ENCODE results near the gene CLEC2B. TPM values are rescaled to one million over a fixed set of nuclear protein-coding genes. Genes with fewer than 3 reads are reported as not detected.
A peak's percentile ranks its signal among the peaks of the same experiment; 100 is the strongest.

CLEC2B gene
- total RNA-seq, result 10 to 100 TPM; 13.7 to 18.7 TPM
- 1 to 10 TPM in 1 of 2 donors, under 1 TPM in 1; 0.90 to 2.4 TPM for polyA plus RNA-seq (ENCODE audit: insufficient read length in 2 of 2)
- long read RNA-seq, donor 1, partial matches to known transcripts, result 0 of 2 reads
- long read RNA-seq, donor 1, other reads (novel, unspliced or antisense), result 0 of 2 reads
- long read RNA-seq, donor 2, result 0 reads
- long read RNA-seq, donor 3, partial matches to known transcripts, result 0 of 3 reads
- long read RNA-seq, donor 3, other reads (novel, unspliced or antisense), result 0 of 3 reads
- long read RNA-seq, donor 4, transcript CLEC2B-201 (5 exons, 1,700 nt), result major isoform, 41 of 51 reads
- long read RNA-seq, donor 4, partial matches to known transcripts, result 6 of 51 reads
- long read RNA-seq, donor 4, other reads (novel, unspliced or antisense), result 0 of 51 reads

DNA sequence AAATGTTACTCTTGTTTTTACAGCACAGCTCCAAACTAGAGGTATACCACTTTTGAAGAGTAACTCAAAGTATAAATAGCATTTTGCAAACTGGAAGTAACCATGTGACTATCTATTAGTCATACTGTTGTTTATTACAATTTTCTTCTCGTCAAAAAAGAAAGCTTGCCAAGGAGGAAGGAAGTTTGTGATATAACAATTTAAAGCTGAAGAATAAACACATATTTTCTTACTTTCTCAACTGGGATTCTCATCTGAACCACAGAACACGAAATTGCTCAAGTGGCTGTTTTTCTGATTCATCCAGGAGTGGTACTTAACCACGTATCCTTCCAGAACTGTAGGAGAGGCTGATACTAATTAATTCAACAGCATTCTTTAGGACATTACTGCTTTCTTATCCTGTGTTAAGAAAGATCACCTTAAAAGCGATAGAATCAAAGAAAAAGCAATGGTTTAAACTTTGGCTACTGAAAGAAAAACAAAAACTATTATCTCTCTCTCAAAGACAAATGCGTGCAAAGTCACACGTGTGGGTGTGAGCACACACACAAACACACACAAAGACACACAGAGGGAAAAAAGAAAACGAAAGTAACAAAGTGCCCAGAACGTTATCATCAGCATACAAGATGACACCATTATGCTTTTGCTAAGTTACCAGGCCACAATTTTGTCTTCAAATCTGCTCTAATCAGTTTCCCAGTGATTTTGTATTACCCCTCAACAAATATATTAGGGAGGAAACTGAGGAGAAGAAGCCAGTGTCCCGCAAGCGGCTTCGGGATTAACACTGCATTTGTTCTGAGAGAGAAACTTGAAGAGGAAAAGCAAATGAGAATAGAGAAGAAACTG, at the start of gene CLEC2B:
TSS of gene CLEC2B (minus strand) at position 48 of the 855 bp plus-strand sequence.
- Histone ChIP-seq H3K27me3 (ENCODE audit: control insufficient read depth, insufficient read depth, low read length) (no peaks in the 10 kb centered on the region), H3K4me1 (ENCODE audit: control insufficient read depth, insufficient read depth, low read length) (no peaks in the 10 kb centered on the region), H3K9me3 (ENCODE audit: control insufficient read depth, insufficient read depth, low read length) (no peaks in the 10 kb centered on the region), H3K27ac (ENCODE audit: low read depth, low read length) (peak within 1 kb of the TSS; percentile 79), H3K4me3 (ENCODE audit: low read depth, low read length) (peak within 1 kb of the TSS; percentile 47), H3K36me3 (ENCODE audit: control insufficient read depth, insufficient read depth, low read length) (no peaks in the 10 kb centered on the region)
- DNase-seq (ENCODE audit: low read depth in 4 of 6, low spot score in 6 of 6), result peak in 2 of 6 donors; percentile 1 to 39
- 44% methylated on average over 5 of the region's 11 CpGs for WGBS (ENCODE audit: insufficient coverage)

GRCh38 chr12:9911708-9912107, 42.6 kb upstream of the CLEC2B start:
- H3K9me3 ChIP-seq (ENCODE audit: control insufficient read depth, insufficient read depth, low read length), result no peaks in the 10 kb centered on the region
- no peaks in the 10 kb centered on the region for H3K4me1 ChIP-seq (ENCODE audit: control insufficient read depth, insufficient read depth, low read length)
- no peaks in the 10 kb centered on the region for H3K27me3 ChIP-seq (ENCODE audit: control insufficient read depth, insufficient read depth, low read length)
- no peak overlapping the region for H3K27ac ChIP-seq (ENCODE audit: low read depth, low read length)
- no peaks in the 10 kb centered on the region for H3K36me3 ChIP-seq (ENCODE audit: control insufficient read depth, insufficient read depth, low read length)
- no peak overlapping the region for H3K4me3 ChIP-seq (ENCODE audit: low read depth, low read length)
- DNase-seq (ENCODE audit: low read depth in 4 of 6, low spot score in 6 of 6), result no peak

GRCh38 chr12:9910716-9911421, 41.7 kb upstream of the CLEC2B start:
- Histone ChIP-seq H3K27ac (ENCODE audit: low read depth, low read length) (no peak overlapping the region), H3K36me3 (ENCODE audit: control insufficient read depth, insufficient read depth, low read length) (no peaks in the 10 kb centered on the region), H3K9me3 (ENCODE audit: control insufficient read depth, insufficient read depth, low read length) (no peaks in the 10 kb centered on the region), H3K27me3 (ENCODE audit: control insufficient read depth, insufficient read depth, low read length) (no peaks in the 10 kb centered on the region), H3K4me1 (ENCODE audit: control insufficient read depth, insufficient read depth, low read length) (no peaks in the 10 kb centered on the region), H3K4me3 (ENCODE audit: low read depth, low read length) (no peak overlapping the region)
- no peak for DNase-seq (ENCODE audit: low read depth in 4 of 6, low spot score in 6 of 6)
- WGBS (ENCODE audit: insufficient coverage), result 90% methylated on average over 6 of the region's 7 CpGs

DNA sequence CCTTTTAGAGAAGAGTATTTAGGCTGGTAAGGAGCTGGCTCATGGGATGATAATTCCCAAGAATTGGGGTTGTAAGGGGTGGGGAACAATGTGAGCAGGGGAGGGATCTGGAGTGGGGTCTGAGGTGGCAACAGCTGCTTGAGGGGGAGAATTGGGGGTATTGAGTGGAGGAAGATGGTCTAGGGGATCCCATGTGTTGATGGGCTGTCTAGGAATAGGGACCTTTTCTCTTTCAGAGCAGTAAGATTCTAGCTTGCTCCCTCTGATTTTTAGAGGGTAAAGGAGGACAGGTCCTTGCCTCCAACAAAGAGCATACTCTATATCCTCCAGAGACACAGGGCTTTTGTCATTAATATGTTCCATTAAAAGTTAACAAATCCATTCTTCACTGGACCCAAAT, 40.6 kb upstream of the CLEC2B start:
- Histone ChIP-seq H3K36me3 (ENCODE audit: control insufficient read depth, insufficient read depth, low read length) (no peaks in the 10 kb centered on the region), H3K9me3 (ENCODE audit: control insufficient read depth, insufficient read depth, low read length) (no peaks in the 10 kb centered on the region), H3K4me3 (ENCODE audit: low read depth, low read length) (no peak overlapping the region), H3K4me1 (ENCODE audit: control insufficient read depth, insufficient read depth, low read length) (no peaks in the 10 kb centered on the region), H3K27ac (ENCODE audit: low read depth, low read length) (no peak overlapping the region), H3K27me3 (ENCODE audit: control insufficient read depth, insufficient read depth, low read length) (no peaks in the 10 kb centered on the region)
- DNase-seq (ENCODE audit: low read depth in 4 of 6, low spot score in 6 of 6), result no peak

GRCh38 chr12:9908350-9908749, 39.2 kb upstream of the CLEC2B start:
- no peak for DNase-seq (ENCODE audit: low read depth in 4 of 6, low spot score in 6 of 6)
- Histone ChIP-seq H3K36me3 (ENCODE audit: control insufficient read depth, insufficient read depth, low read length) (no peaks in the 10 kb centered on the region), H3K27ac (ENCODE audit: low read depth, low read length) (no peak overlapping the region), H3K9me3 (ENCODE audit: control insufficient read depth, insufficient read depth, low read length) (no peaks in the 10 kb centered on the region), H3K4me3 (ENCODE audit: low read depth, low read length) (no peak overlapping the region), H3K27me3 (ENCODE audit: control insufficient read depth, insufficient read depth, low read length) (no peaks in the 10 kb centered on the region), H3K4me1 (ENCODE audit: control insufficient read depth, insufficient read depth, low read length) (no peaks in the 10 kb centered on the region)
- 100% methylated on average over 2 of the region's 4 CpGs for WGBS (ENCODE audit: insufficient coverage)

DNA sequence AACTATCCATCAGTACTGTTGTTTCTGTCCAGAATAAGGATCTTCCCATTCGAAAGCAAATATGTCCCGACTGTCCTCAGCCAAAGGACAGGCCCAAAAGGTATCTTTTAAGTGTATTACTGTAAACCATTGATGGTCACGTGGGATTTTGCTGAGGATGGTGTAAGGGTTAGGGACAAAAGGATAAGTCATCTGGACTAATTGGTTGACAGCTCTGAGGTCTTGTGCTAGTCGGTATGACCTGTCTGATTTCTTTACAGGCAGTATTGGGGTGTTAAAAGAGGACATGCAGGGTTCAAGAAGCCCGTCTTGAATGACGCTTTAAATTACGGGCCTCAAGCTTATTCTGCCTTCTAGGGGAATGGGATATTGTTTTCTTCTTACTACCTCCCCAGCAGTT, 38.6 kb upstream of the CLEC2B start:
- Histone ChIP-seq H3K27me3 (ENCODE audit: control insufficient read depth, insufficient read depth, low read length) (no peaks in the 10 kb centered on the region), H3K4me3 (ENCODE audit: low read depth, low read length) (no peak overlapping the region), H3K4me1 (ENCODE audit: control insufficient read depth, insufficient read depth, low read length) (no peaks in the 10 kb centered on the region), H3K36me3 (ENCODE audit: control insufficient read depth, insufficient read depth, low read length) (no peaks in the 10 kb centered on the region), H3K27ac (ENCODE audit: low read depth, low read length) (no peak overlapping the region), H3K9me3 (ENCODE audit: control insufficient read depth, insufficient read depth, low read length) (no peaks in the 10 kb centered on the region)
- no peak for DNase-seq (ENCODE audit: low read depth in 4 of 6, low spot score in 6 of 6)
- 86% methylated on average over 4 of the region's 7 CpGs for WGBS (ENCODE audit: insufficient coverage)

GRCh38 chr12:9906873-9907272, 37.7 kb upstream of the CLEC2B start:
- no peaks in the 10 kb centered on the region for H3K4me1 ChIP-seq (ENCODE audit: control insufficient read depth, insufficient read depth, low read length)
- no peak overlapping the region for H3K4me3 ChIP-seq (ENCODE audit: low read depth, low read length)
- H3K9me3 ChIP-seq (ENCODE audit: control insufficient read depth, insufficient read depth, low read length), result no peaks in the 10 kb centered on the region
- no peaks in the 10 kb centered on the region for H3K27me3 ChIP-seq (ENCODE audit: control insufficient read depth, insufficient read depth, low read length)
- WGBS (ENCODE audit: insufficient coverage), result no CpG with 5 or more reads among the region's 2 CpGs
- H3K27ac ChIP-seq (ENCODE audit: low read depth, low read length), result no peak overlapping the region
- no peaks in the 10 kb centered on the region for H3K36me3 ChIP-seq (ENCODE audit: control insufficient read depth, insufficient read depth, low read length)
- no peak for DNase-seq (ENCODE audit: low read depth in 4 of 6, low spot score in 6 of 6)

DNA sequence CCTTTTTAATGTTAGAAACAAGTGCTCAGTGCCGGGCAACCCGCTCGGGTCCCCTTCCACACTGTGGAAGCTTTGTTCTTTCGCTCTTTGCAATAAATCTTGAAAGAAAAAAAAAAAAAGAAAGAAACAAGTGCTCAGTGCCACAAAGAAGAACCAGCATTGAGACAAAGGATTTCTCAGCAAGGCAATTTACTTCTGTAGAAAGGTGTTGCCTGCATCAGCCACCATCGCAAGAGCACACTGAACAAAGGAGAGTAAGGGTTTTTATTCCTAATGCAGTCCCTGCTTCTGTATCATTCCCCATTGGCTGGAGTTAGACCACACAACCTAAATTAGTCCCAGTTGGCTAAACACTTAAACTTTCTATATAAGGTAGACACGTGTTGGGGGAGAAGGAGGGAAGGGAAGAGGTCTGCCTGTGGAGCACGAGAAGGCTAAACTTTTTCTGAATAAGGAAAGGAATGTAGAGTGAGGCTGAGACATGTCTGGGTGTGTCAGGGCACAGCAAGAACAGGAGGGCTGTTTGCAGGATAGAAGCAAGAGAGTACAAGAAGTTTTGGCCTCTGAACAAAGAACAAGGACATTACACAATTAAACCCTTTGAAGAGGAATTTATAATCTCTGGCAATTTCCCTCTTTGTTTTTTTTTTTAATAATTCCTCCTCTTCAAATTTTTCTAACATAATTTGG, 33.5 kb upstream of the CLEC2B start:
- Histone ChIP-seq H3K36me3 (ENCODE audit: control insufficient read depth, insufficient read depth, low read length) (no peaks in the 10 kb centered on the region), H3K9me3 (ENCODE audit: control insufficient read depth, insufficient read depth, low read length) (no peaks in the 10 kb centered on the region), H3K27ac (ENCODE audit: low read depth, low read length) (no peak overlapping the region), H3K27me3 (ENCODE audit: control insufficient read depth, insufficient read depth, low read length) (no peaks in the 10 kb centered on the region), H3K4me3 (ENCODE audit: low read depth, low read length) (no peak overlapping the region), H3K4me1 (ENCODE audit: control insufficient read depth, insufficient read depth, low read length) (no peaks in the 10 kb centered on the region)
- 77% methylated on average over 5 of the region's 7 CpGs for WGBS (ENCODE audit: insufficient coverage)
- DNase-seq (ENCODE audit: low read depth in 4 of 6, low spot score in 6 of 6), result no peak

DNA sequence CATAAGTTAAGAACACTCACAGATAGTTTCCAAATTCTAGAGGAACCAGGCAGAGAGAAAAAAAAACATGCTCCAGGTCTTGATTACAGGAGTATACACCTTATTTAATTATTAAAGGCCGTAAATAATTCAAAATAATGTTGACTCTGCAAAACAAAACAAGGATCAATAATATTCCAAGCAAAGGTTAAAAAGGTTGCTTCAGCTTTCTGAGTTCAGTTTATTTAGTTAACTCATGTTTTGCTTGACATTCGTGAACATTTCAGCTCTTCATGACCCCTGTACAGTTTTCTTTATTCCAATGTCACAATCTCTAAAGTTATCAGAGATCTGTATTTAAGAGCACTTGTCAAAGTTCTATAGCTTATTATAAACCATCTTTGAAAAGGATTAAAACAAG, 31.8 kb upstream of the CLEC2B start:
- Histone ChIP-seq H3K4me1 (ENCODE audit: control insufficient read depth, insufficient read depth, low read length) (no peaks in the 10 kb centered on the region), H3K4me3 (ENCODE audit: low read depth, low read length) (no peak overlapping the region), H3K27me3 (ENCODE audit: control insufficient read depth, insufficient read depth, low read length) (no peaks in the 10 kb centered on the region), H3K27ac (ENCODE audit: low read depth, low read length) (no peak overlapping the region), H3K9me3 (ENCODE audit: control insufficient read depth, insufficient read depth, low read length) (no peaks in the 10 kb centered on the region), H3K36me3 (ENCODE audit: control insufficient read depth, insufficient read depth, low read length) (no peaks in the 10 kb centered on the region)
- no peak for DNase-seq (ENCODE audit: low read depth in 4 of 6, low spot score in 6 of 6)
- no CpG with 5 or more reads among the region's 2 CpGs for WGBS (ENCODE audit: insufficient coverage)
